ENCODE data around the gene SGCE. TPM values are rescaled to one million over a fixed set of nuclear protein-coding genes. Genes with fewer than 3 reads are reported as not detected.

Gene SGCE
- total and polyA plus RNA-seq, 2 experiments from 2014 or later = 46.1 to 54.8 TPM

GRCh38 chr7:94675356-94675755 is 19.4 kb upstream of the SGCE start (continued):
- no peak for TF ChIP-seq JUNB (IDR thresholded peaks at IDR 0.05; ENCODE audit: unreplicated experiment)
- TF ChIP-seq EZH2phosphoT487 (IDR thresholded peaks at IDR 0.05; ENCODE audit: unreplicated experiment) = no peak
- no peak for TF ChIP-seq EZH2 (IDR thresholded peaks at IDR 0.05; ENCODE audit: low read depth, unreplicated experiment)
- no peak for TF ChIP-seq ZNF331 (CRISPR knock-in tag; IDR thresholded peaks at IDR 0.05; ENCODE audit: low read depth)

GRCh38 chr7:94671444-94672235 is 15.7 kb upstream of the SGCE start:
- Histone ChIP-seq H3K36me3 (ENCODE audit: insufficient read depth) (no peaks in the 10 kb centered on the region), H3F3A (replicated peaks; ENCODE audit: low read depth) (no peaks in the 10 kb centered on the region), H3K4me1 (ENCODE audit: insufficient read depth) (no peaks in the 10 kb centered on the region), H3K9me2 (ENCODE audit: insufficient read depth) (peaks cover 5% of the 10 kb centered on the region; the same call in 1 of the 2 replicates), H3K4me3 (no peak overlapping the region), H3K27ac (ENCODE audit: low read depth) (no peak overlapping the region), H3K79me2 (replicated peaks; ENCODE audit: insufficient read depth) (no peaks in the 10 kb centered on the region), H4K20me1 (replicated peaks; ENCODE audit: insufficient read depth) (no peaks in the 10 kb centered on the region), H3K27me3 (ENCODE audit: insufficient read depth) (no peaks in the 10 kb centered on the region), H3K4me2 (no peak overlapping the region), H2AFZ (no peak overlapping the region)
- ATAC-seq = no peak
- Mint-ChIP-seq H3K27me3 (ENCODE audit: insufficient read depth, low read depth, poor library complexity) (no peaks in the 10 kb centered on the region), H3K4me3 (no peak overlapping the region), H3K27ac (no peak overlapping the region), H3K9me3 (no peaks in the 10 kb centered on the region; the same call in 2 of the 3 replicates), H3K4me1 (no peaks in the 10 kb centered on the region; the same call in 2 of the 3 replicates), H3K36me3 (ENCODE audit: low read depth) (no peaks in the 10 kb centered on the region)
- DNase-seq (ENCODE audit: low spot score) = no peak
- no peak for TF ChIP-seq NANOG (IDR thresholded peaks at IDR 0.05; ENCODE audit: borderline replicate concordance)
- TF ChIP-seq, protein P1, sequence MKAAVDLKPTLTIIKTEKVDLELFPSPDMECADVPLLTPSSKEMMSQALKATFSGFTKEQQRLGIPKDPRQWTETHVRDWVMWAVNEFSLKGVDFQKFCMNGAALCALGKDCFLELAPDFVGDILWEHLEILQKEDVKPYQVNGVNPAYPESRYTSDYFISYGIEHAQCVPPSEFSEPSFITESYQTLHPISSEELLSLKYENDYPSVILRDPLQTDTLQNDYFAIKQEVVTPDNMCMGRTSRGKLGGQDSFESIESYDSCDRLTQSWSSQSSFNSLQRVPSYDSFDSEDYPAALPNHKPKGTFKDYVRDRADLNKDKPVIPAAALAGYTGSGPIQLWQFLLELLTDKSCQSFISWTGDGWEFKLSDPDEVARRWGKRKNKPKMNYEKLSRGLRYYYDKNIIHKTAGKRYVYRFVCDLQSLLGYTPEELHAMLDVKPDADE (IDR thresholded peaks at IDR 0.05) = no peak
- TF ChIP-seq, protein P2, sequence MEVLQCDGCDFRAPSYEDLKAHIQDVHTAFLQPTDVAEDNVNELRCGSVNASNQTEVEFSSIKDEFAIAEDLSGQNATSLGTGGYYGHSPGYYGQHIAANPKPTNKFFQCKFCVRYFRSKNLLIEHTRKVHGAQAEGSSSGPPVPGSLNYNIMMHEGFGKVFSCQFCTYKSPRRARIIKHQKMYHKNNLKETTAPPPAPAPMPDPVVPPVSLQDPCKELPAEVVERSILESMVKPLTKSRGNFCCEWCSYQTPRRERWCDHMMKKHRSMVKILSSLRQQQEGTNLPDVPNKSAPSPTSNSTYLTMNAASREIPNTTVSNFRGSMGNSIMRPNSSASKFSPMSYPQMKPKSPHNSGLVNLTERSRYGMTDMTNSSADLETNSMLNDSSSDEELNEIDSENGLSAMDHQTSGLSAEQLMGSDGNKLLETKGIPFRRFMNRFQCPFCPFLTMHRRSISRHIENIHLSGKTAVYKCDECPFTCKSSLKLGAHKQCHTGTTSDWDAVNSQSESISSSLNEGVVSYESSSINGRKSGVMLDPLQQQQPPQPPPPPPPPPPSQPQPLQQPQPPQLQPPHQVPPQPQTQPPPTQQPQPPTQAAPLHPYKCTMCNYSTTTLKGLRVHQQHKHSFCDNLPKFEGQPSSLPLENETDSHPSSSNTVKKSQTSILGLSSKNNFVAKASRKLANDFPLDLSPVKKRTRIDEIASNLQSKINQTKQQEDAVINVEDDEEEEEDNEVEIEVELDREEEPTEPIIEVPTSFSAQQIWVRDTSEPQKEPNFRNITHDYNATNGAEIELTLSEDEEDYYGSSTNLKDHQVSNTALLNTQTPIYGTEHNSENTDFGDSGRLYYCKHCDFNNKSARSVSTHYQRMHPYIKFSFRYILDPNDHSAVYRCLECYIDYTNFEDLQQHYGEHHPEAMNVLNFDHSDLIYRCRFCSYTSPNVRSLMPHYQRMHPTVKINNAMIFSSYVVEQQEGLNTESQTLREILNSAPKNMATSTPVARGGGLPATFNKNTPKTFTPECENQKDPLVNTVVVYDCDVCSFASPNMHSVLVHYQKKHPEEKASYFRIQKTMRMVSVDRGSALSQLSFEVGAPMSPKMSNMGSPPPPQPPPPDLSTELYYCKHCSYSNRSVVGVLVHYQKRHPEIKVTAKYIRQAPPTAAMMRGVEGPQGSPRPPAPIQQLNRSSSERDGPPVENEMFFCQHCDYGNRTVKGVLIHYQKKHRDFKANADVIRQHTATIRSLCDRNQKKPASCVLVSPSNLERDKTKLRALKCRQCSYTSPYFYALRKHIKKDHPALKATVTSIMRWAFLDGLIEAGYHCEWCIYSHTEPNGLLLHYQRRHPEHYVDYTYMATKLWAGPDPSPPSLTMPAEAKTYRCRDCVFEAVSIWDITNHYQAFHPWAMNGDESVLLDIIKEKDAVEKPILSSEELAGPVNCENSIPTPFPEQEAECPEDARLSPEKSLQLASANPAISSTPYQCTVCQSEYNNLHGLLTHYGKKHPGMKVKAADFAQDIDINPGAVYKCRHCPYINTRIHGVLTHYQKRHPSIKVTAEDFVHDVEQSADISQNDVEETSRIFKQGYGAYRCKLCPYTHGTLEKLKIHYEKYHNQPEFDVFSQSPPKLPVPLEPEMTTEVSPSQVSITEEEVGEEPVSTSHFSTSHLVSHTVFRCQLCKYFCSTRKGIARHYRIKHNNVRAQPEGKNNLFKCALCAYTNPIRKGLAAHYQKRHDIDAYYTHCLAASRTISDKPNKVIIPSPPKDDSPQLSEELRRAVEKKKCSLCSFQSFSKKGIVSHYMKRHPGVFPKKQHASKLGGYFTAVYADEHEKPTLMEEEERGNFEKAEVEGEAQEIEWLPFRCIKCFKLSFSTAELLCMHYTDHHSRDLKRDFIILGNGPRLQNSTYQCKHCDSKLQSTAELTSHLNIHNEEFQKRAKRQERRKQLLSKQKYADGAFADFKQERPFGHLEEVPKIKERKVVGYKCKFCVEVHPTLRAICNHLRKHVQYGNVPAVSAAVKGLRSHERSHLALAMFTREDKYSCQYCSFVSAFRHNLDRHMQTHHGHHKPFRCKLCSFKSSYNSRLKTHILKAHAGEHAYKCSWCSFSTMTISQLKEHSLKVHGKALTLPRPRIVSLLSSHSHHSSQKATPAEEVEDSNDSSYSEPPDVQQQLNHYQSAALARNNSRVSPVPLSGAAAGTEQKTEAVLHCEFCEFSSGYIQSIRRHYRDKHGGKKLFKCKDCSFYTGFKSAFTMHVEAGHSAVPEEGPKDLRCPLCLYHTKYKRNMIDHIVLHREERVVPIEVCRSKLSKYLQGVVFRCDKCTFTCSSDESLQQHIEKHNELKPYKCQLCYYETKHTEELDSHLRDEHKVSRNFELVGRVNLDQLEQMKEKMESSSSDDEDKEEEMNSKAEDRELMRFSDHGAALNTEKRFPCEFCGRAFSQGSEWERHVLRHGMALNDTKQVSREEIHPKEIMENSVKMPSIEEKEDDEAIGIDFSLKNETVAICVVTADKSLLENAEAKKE (CRISPR knock-in tag; IDR thresholded peaks at IDR 0.05) = no peak
- no peak for TF ChIP-seq EZH2 (IDR thresholded peaks at IDR 0.05; ENCODE audit: low read depth, unreplicated experiment)
- TF ChIP-seq JUNB (IDR thresholded peaks at IDR 0.05; ENCODE audit: unreplicated experiment) = no peak
- no peak for TF ChIP-seq REST (IDR thresholded peaks at IDR 0.05; ENCODE audit: unreplicated experiment)
- TF ChIP-seq CREB1 (CRISPR knock-in tag; IDR thresholded peaks at IDR 0.05; ENCODE audit: low read depth) = no peak
- no peak for TF ChIP-seq ZNF331 (CRISPR knock-in tag; IDR thresholded peaks at IDR 0.05; ENCODE audit: low read depth)
- TF ChIP-seq ZNF114 (CRISPR knock-in tag; IDR thresholded peaks at IDR 0.05) = no peak
- TF ChIP-seq EZH2phosphoT487 (IDR thresholded peaks at IDR 0.05; ENCODE audit: unreplicated experiment) = no peak
- no peak for TF ChIP-seq STAT1 (IDR thresholded peaks at IDR 0.05; ENCODE audit: unreplicated experiment)
- TF ChIP-seq POLR2AphosphoS5 (IDR thresholded peaks at IDR 0.05; ENCODE audit: low read depth) = no peak

All from GM23338 (cell line).